ENCODE data around the gene ATAD3A.

- TF ChIP-seq CTCF (IDR thresholded peaks at IDR 0.05; ENCODE audit: low read depth, low read length, poor library complexity, severe bottlenecking) (no peak), EZH2phosphoT487 (IDR thresholded peaks at IDR 0.05; ENCODE audit: borderline replicate concordance, low read length) (no peak)
Observed at GRCh38 chr1:1491601-1492000, 20.4 kb upstream of the ATAD3A start.
